D341Med (cell line): ENCODE results near the gene ZBED4.

Experiments used
- DNase-seq: peaks from one replicate; pipeline ENCODE4 v3.0.0; 2012; ENCODE audit warnings: low spot score

The ZBED4 gene

DNA sequence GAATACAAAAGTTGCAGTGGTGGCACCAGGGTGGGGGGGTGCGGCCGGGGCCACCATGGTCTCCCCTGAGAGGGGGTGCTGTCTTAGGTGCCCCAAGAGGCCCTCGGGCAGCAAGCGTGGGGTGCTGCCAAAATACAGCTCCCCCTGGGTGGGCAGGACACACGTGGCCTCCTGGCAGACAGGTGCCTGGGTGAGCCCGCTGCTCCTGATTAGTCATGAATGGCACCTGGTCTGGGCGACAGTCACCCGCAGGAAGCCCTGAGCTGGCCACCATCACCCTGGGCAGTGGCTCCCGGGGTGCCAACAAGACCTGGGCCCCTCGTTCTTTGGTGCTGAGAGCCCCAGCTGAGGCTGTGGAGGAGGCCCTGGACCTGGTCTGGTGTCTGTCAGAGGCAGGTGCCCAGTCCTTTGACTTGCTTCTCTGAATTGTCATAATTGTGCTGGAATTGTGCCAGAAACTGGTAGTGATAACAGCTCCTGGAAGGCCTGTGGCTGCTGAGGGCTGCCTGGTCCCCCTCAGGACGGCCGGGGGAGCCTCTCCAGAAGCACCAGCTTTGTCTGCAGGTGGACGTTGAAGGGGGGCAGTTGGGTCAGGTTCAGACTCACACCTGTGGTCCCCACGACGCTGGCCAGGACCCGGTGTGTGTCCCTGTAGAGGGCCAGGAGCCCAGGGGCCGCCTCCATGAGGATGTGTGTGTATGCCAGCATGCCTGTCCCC, 49.8 kb downstream of the ZBED4 start:
- no peak for DNase-seq

DNA sequence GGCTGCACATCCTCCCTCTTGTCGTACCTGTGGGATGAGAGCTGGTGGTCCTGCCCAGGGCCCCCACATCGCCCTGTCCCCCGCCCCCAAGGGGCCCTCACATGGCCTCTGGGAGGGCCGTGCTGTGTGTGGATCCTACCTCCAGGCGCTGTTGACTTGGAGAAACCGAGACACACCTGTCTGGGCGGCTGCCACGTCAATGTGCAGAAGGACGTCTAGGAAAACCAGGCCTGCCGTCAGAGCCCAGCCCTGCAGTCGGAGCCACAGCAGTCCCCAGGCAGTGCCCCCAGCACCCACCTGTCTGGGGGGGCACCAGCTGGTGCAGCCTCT, 50.4 kb downstream of the ZBED4 start:
- DNase-seq, result no peak

DNA sequence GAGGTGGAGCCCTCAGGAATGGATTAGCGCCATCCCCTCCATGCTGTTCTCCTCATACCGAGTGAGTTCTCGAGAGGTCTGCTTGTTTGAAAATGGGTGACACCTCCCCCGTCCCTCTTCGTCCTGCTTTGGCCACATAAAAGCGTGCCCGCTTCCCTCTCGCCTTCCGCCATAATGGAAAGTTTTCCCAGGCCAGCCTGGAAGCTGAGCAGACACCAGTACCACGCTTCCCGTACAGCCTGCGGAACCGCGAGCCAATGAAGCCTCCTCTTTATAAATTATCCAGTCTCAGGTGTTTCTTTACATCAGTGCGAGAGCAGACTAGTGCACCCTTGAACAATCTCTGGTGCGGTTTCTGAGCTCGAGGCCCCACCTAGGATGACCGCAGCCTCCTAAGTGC, 51.8 kb downstream of the ZBED4 start:
- no peak for DNase-seq

DNA sequence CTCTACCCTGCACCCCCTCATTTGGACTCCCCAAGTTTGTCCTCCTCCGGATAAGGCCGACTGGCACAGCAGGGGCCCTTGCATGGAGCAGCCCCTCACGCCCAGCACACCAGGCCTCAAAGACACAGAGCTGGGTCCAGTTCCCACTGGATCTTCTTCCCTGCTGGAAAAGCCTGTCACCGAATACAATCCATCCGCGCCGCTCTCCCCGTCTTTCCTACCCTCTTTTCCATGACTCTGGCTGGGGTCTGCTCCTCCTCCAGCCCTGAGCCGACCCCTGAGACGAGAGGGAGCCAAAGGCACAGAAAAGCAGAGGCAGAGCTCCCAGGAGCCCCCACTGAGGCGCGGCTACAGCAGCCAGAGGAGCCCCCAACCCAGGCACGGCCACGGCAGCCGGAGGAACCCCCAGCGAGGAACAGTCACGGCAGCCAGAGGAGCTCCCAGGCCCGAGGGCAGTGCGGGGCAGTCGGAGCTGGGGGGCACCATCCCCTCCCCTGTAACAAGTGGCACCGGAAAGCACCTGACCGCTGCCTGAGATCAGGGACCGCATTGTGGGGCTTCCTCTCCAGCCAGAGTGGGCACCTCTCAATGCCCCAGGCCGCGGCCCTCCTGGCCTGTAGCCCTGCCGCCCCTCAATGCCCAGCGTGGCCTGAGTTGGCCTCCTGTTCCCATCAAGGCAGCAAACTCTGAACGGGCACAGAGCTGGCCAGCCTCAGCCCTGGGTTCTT, 52.6 kb downstream of the ZBED4 start:
- DNase-seq, result no peak

DNA sequence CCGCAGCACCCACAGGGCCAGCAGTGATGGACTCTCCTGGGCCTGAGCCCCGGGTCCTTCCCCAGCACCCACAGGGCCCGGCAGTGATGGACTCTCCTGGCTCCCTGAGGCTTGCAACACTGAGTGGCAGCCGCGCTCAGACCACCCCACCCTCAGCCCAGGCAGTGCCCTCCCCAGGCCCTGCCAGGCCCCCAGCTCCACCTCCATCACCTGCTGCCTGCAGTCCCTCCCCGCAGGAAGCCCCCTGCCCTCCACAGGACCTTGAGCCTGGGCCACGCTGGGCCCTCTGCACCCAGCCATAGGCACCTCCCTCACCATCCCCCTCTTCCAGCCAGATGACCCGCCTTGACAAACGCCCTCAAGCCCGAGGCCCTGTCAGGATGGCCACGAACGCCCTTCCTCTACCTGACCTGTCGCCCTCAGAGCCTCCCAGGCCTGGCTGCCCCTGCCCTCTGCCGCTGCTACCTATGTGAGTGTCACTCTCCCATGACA, 53.2 kb downstream of the ZBED4 start:
- DNase-seq, result no peak

DNA sequence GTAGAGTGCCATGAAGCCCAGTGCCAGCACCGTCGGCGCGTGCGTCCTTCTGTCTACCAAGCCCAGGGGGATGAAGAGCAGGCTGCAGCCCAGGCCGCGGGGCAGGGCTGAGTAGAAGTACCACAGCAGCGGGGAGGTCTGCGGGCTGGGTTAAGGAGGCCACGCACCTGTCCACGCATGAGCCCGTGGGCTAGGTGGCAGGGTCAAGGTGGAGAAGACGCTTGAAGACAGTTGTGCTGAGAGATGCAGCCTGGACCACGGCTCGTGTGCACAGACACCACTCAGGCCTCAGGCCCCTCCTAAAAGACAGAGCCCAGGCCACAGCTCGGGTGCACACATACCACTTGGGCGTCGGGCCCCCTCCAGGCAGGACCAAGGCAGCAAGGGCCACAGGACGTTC, 54.2 kb downstream of the ZBED4 start:
- DNase-seq, result no peak

DNA sequence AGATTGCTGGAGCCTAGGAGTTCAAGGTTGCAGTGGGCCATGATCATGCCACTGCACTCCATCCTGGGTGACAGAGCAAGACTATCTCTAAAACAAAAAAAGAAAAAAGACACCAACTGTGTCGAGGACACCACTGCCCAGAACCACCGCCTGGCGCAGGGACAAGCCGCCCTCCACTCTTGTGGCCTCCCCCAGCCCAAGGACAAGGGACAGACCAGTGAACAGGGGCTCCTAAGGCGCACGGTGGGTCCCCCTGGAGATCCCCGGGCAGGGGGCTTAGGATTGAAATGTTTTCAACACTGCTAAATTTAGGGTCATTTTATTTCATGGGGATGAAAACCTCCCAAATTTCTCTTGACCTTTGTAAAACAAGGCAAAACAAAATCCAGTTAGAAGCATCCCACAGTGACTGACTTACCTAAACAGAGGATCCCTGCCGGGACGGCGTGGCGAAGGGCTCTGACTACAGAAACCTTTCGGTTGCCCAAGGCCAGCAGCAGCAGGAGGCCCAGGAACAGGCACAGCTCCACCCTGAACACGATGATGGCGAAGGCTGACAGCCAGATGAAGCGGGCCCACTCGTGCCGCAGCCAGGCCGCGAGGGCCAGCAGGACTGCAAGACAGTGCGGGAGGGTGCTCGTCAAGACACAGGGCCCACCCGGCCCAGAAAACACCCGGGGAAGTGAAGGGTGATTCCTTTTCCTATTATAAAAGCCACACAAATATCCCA, 56.0 kb downstream of the ZBED4 start:
- no peak for DNase-seq

DNA sequence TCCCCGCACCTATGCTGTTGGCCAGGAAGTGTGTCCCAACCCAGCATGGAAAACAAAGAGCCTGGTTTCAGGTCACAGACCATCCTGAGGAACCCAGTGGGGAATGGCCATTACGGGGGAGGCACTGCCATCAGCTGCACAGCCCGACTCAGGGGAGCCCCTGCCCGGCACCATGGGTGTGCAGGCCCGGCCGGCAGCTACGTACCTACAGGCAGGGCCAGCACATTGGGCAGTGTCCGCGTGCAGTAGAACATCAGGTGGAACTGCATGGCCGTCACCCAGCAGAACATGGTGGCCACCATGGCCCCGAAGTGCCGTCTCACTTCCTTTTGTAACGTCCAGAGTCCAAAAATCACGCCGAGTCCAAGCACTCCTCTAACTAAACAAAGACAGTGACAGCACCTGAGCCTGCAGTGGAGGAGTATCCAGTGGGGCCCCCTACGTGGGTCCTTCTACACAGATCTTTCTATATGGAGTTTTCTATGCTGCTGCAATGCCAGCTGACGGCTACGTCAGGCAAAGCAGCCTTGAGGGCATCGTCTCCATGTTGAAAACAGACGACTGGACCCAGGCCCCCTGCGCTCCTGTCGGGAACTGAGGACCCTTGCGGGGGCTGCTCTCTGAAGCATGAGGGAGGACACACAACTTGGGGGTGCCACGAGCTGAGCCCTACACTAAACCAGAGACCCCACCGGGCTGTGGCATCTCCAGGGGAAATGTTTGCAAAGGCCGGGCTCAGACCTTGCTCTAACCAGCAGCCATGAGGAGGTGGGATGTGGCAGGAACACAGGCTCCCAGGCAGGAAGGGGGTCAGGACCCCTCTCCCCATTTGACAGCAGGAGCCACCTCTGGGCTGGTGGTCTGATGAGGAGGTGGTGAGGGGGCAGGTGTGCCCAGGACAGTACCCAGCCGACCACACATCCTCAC, 56.8 kb downstream of the ZBED4 start:
- no peak for DNase-seq

DNA sequence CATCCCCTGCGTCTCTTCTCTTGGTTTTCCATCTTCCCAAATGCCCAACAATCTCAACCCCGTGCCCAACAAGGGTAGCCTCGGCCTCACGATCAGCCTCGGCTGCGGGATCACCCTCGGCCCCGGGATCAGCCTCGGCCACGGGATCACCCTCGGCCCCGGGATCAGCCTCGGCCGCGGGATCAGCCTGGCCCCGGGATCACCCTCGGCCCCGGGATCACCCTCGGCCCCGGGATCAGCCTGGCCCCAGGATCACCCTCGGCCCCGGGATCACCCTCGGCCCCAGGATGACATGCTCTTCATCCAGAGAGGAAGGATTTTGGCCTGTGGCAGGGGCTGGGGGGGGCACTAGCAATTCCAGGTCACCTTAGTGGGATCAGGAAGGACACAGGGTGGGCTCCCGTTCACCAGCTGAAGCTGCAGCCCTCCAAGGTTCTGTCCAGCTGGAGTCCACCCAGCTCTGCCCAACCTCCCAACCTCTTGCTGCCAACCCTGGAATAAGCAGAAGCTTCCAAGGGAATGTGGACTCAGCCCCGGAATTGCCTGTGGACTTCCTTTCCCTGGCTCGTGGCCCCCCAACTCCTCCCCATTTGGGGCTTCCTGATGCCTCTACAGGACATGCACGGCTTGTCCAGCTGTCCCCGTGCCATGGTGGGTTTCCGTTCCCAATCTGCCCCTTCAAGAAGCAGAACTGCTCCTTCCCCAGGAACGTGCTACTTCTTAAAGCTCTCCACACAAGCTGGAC, 58.4 kb downstream of the ZBED4 start:
- DNase-seq, result no peak

DNA sequence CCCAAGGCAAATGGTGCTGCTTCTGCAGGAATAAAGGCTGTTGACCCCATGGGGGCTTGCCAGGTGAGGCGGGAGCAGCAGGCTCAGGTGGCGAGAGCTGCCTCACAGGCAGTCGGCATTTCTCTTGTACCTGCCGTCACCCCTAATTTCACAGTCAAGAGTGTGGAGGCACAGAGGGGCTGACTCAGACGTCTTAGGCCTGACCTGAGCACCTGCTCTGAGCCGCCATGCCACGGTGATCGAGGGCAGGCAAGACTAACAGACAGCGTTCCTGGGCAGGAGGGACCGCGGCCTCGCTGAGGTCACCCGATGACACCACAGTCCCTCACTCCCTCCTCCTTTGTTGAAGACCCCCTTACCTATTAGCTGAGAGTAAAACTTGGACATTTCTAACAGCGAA, 59.4 kb downstream of the ZBED4 start:
- no peak for DNase-seq

DNA sequence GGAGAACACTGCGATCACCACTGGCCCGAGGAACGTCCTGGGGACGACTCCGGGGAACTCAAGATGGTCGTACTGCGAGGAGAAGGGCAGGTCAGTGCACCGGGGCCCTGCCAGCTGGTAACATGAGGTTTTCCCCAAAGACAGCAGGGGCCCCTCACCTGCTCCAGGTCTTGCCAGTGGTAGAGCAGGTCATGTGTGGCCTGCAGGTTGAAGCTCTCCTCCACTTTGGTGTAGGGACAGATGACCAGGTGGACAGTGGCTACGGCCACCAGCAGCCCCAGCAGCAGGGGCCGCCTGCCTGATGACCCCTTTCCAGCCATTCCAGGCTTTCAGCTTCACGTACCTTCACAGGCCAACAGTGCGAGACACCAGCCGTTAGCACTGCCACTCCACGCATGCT, 59.8 kb downstream of the ZBED4 start:
- no peak for DNase-seq

DNA sequence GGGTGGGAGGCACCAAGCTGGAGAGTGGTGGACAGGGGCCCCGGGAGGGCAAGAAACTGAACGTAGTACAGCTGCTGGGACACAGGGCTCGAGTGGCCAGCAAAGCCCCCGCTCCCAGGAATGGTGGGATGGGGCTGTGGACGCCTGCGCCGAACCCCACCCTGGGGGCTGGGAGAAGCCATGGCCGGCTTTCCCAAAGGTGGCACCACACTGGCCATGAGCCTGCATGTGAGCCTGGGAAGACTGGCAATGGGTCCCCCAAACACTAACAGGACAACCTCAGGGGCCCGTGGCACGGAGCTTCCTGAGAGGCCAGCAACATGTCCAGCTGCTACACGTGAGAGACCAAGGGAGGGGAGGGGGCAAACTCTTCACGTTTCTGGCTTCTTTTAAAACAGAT, 60.6 kb downstream of the ZBED4 start:
- DNase-seq, result no peak

DNA sequence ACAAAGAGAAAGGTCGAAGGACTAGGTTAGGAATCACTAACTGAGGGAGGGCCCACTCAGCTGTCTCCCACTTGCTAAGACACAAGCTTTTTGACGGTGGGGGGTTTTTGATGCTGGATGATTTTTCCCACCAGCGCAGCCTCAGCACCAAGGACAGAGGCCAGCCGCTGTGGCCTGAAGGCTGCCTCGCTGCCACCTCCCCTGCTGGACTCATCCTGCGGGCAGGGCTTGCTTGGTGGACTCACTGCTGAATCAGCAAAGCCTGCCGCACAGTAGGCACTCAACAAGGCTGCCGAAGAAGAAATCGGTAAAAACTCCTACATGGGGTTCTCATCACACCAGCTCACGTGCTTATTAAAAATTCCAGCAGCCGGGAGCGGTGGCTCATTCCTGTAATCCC, 62.0 kb downstream of the ZBED4 start:
- no peak for DNase-seq

DNA sequence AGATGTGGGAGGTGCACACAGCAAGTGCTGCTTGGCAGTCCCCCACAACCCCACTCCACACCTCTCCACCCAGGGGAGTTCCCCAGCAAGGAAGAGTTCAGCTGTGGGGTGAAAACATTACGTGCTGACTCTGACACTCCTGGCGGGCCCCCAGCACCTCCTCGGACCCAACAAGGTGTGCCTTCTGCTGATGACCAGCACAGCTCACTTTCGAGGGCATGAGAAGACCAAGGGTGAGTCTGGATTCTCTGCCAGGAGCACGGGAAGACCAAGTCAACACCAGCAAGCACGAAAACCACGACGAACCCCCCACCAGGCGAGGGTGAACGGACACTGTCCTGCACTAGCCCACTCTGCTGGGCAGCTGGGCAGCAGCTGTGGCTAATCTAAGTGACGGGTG, 63.2 kb downstream of the ZBED4 start:
- no peak for DNase-seq

DNA sequence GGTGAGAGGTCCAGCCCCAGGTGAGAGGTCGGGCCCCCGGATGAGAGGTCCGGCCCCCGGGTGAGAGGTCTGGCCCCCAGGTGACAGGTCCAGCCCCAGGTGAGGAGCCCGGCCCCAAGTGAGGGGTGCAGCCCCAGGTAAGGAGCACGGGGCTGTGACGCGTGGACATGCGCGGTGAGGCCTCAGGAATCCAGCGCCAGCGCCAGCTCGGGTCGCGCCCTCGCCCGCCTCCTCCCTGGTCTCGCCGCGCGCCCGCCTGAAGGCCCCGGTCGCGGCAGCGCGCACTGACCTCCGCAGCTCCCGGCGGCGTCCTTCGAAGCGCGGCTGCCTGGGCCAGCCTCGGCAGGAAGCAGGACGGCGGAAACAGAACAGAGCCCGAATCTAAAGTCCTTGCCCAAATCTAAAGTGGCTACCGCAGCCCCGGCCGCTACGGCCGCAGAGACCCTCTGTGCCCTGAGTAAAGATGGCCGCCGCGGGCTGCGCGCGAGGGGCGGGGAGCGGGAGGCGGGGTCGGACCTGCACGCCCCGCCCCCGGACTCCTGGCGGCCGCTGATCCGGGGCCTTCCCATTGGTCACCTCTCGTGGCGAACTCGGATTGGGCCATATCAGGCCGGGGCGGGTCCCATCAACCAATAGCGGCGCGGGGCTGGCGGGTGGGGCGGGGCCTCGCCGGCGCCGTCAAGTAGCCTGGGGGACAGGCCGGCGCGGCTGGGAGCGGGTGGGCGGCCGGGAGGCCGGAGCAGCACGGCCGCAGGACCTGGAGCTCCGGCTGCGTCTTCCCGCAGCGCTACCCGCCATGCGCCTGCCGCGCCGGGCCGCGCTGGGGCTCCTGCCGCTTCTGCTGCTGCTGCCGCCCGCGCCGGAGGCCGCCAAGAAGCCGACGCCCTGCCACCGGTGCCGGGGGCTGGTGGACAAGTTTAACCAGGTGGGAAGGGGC, 64.6 kb downstream of the ZBED4 start, which contains the start of the genes ALG12 and CRELD2:
ALG12 (minus strand) TSS at position 465 of the 937 bp plus-strand sequence. CDS start 4,673 bp downstream, outside the sequence.
CRELD2 (plus strand) TSS at position 661 of the 937 bp plus-strand sequence; CDS start at position 797, 136 bp downstream.
- peak; percentile 100 for DNase-seq

DNA sequence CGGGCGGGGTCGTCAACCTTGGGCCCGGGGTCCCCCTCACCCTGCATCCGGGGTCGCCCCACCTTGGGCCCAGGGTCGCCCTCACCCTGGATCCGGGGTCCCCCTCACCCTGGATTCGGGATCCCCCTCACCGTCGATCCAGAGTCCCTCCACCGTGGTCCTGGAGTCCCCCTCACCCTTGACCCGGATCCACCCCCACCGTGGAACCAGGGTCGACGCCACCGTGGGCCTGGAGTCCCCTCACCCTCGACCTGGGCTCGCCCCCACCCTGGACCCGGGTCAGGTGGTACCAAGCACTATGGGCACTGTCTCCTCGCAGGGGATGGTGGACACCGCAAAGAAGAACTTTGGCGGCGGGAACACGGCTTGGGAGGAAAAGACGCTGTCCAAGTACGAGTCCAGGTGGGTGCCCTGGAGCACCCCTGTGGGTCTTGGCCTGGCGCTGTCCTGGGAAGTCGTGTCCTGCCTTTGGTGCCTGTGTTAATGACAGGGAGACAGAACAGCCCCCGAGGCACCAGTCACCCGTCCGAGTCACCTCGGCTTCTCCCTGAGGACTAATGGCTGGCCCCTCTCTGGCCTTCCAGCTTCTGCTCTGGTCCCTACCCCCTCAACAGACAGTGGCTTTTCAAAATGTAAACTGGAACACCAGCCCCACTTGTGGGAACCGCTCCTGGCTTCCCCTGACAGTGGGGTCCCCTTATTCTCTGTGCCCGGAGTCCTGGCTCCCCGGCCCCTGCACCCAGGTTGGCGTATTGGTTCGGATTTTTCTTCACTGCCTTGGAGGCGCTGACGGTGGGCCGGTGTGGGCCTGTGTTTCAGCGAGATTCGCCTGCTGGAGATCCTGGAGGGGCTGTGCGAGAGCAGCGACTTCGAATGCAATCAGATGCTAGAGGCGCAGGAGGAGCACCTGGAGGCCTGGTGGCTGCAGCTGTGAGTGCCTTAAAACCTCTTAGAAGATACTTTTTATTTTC, 65.6 kb downstream of the ZBED4 start:
- DNase-seq, result no peak

DNA sequence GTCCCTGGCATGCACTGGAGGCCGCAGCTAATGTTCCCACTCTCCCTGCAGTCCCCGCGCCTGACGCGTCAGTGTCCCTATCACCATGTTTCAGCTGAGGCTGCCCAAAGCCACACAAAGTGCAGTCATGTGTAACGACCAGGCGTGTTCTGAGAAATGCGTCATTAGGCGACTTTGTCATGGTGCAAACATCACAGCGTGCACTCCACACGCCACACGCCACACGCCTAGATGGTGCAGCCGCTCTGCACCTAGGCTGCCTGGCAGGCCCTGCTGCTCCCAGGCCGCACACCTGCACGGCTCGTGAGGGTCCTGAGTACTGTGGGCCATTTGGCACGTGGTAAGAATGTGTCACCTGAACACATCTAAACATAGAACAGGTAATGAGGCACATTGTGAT, 67.2 kb downstream of the ZBED4 start:
- DNase-seq, result no peak

DNA sequence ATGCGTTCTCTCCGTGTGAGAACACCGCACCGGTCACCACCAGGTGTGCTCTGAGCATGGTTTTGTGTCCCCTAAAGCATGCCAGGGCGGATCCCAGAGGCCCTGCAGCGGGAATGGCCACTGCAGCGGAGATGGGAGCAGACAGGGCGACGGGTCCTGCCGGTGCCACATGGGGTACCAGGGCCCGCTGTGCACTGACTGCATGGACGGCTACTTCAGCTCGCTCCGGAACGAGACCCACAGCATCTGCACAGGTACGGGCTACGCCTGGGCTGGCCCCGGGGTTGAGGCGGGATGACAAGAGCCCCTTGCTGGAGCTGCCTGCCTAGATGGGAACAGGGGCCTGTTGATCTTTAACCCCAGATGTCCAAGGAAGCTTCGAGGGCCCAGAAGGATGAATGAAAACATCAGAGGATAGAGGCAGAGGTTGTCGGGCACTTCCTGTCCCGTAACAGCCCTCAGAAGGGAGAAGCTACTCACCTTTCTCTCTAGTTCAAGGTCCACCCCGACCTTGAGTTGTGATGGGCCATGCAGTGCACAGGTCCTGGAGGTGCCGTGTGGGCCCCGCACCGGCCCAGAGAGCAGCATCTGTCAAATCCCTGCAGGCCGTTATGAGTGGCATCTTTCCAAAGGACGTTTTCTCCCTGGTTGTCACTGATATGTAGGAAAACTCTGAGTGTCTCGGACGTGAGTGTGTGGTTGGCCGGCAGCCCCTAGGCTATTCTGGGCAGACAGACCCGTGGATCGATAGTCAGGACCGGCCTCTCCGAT, 68.0 kb downstream of the ZBED4 start:
- no peak for DNase-seq
